Sigmoid colon (tissue), 3 donors: ENCODE measurements around the gene LPP.

Experiments used
- CTCF ChIP-seq, 4 experiments: fragments of 450-650 bp in 3 of 4; fragments of 200-600 bp in 1 of 4; IDR thresholded peaks; one replicate each; pipeline ENCODE4 v1.5.1; 2016 to 2019; ENCODE audit warnings: antibody characterized with exemption in 4 of 4, mild to moderate bottlenecking in 3 of 4, moderate library complexity in 2 of 4
- POLR2A ChIP-seq, 2 donors: fragments of 450-650 bp; IDR thresholded peaks; one replicate each; pipeline ENCODE4 v1.6.1; 2016; ENCODE audit warnings: antibody characterized with exemption in 2 of 2, mild to moderate bottlenecking in 2 of 2, moderate library complexity in 2 of 2

DNA sequence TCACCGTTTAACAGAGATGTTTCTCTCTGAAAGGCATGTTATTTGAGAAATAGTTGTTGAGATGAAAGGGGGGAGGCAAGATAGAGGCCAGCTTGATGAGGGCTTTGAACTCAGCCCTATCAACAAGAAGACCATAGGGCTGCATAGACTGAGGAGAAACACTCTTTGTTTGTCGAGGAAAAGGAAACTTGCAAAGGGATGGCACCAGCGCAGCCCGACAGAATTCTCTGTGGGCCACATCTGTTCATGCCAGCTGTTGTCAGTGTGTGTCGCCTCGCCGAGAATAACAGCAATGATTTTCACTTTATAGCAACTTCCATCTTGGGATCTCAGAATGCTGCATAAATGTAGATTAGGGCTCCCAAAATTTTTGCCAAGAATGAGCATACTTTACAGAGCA, 539.5 kb downstream of the LPP start:
- TF ChIP-seq CTCF (IDR thresholded peaks at IDR 0.05) (no peak), POLR2A (IDR thresholded peaks at IDR 0.05) (no peak)
